H1 (cell line): ENCODE results near the gene ZNF367. TPM values are rescaled to one million over a fixed set of nuclear protein-coding genes. Genes with fewer than 3 reads are reported as not detected.

Source experiments
- CTCF ChIA-PET: fragments of 300-600 bp; sonication (Branson Sonifier 250); formaldehyde crosslinking; loops from one replicate; lab custom pipeline; 2021; ENCODE audit not compliant: partially characterized antibody; lab: Charles Lee
- POLR2A ChIA-PET: fragments of 300-600 bp; sonication (Branson Sonifier 250); formaldehyde crosslinking; loops from one replicate; lab custom pipeline; 2021; ENCODE audit warnings: inconsistent platforms; ENCODE audit not compliant: partially characterized antibody; lab: Charles Lee
- DNase-seq, 2 experiments: peaks; one replicate each; pipeline versions ENCODE4 v3.0.0 to v3.0.0-alpha.2; 2010 to 2022; ENCODE audit warnings: low spot score in 2 of 2, low read depth in 1 of 2, mixed read lengths in 1 of 2
- FAIRE-seq: peaks from 2 replicates; lab custom pipeline; 2011; peaks lifted over from hg19 to GRCh38; lab: Jason Lieb, UNC
- H2AFZ ChIP-seq: 2 replicates; pipeline ENCODE4 v1.8.1; 2012; ENCODE audit warnings: low read length, inconsistent platforms
- H2AK5ac ChIP-seq: 2 replicates; pipeline ENCODE4 v1.6.1; 2013; ENCODE audit warnings: low read depth, low read length
- H2BK120ac ChIP-seq: replicated peaks from 2 replicates; pipeline ENCODE3; 2013; ENCODE audit warnings: low read depth, low read length, inconsistent platforms
- H2BK12ac ChIP-seq: 2 replicates; pipeline ENCODE4 v1.6.1; 2013; ENCODE audit warnings: low read depth, low read length
- H2BK15ac ChIP-seq: 2 replicates; pipeline ENCODE4 v1.6.1; 2013; ENCODE audit warnings: low read length
- H2BK20ac ChIP-seq: 2 replicates; pipeline ENCODE4 v1.6.1; 2013; ENCODE audit warnings: low read length
- H2BK5ac ChIP-seq: 2 replicates; pipeline ENCODE4 v1.6.1; 2013; ENCODE audit warnings: low read depth, low read length
- H3K14ac ChIP-seq: 2 replicates; pipeline ENCODE4 v1.6.1; 2013; ENCODE audit warnings: inconsistent platforms; ENCODE audit not compliant: insufficient read length
- H3K18ac ChIP-seq: 2 replicates; pipeline ENCODE4 v1.6.1; 2013; ENCODE audit warnings: low read length; ENCODE audit errors: extremely low read depth
- H3K23ac ChIP-seq: 2 replicates; pipeline ENCODE4 v1.6.1; 2013; ENCODE audit warnings: inconsistent platforms; ENCODE audit not compliant: insufficient read length
- H3K23me2 ChIP-seq: 2 replicates; pipeline ENCODE4 v1.6.1; 2013; ENCODE audit warnings: low read depth, low read length
- H3K27ac ChIP-seq: 2 replicates; pipeline ENCODE4 v1.6.1; 2011; ENCODE audit warnings: low read depth, low read length, inconsistent platforms
- H3K27me3 ChIP-seq, 4 experiments: replicated peaks in 1 of 4; 1 replicate in 1 of 4; 2 replicates in 3 of 4; pipeline versions ENCODE4 v1.6.1 to v1.8.1; 2011 to 2013; ENCODE audit warnings: low read length in 3 of 4, mild to moderate bottlenecking in 3 of 4, inconsistent platforms in 2 of 4, mixed read lengths in 2 of 4, moderate library complexity in 1 of 4; ENCODE audit not compliant: control insufficient read depth in 3 of 4, insufficient read depth in 3 of 4; ENCODE audit errors: extremely low read depth in 1 of 4
- H3K36me3 ChIP-seq, 4 experiments: 2 replicates each; pipeline versions ENCODE4 v1.6.1 to v1.8.1; 2011 to 2013; ENCODE audit warnings: mild to moderate bottlenecking in 4 of 4, low read length in 3 of 4, moderate library complexity in 2 of 4, control low read depth in 1 of 4, inconsistent platforms in 1 of 4; ENCODE audit not compliant: insufficient read depth in 4 of 4, control insufficient read depth in 2 of 4
- H3K4ac ChIP-seq: replicated peaks from 2 replicates; pipeline ENCODE3; 2013; ENCODE audit warnings: low read length, low read depth, mixed read lengths, inconsistent platforms; ENCODE audit not compliant: insufficient read length
- H3K4me1 ChIP-seq, 4 experiments: replicated peaks in 1 of 4; 1 replicate in 1 of 4; 2 replicates in 3 of 4; pipeline versions ENCODE4 v1.6.1 to v1.8.1; 2011 to 2013; ENCODE audit warnings: low read length in 3 of 4, inconsistent platforms in 2 of 4, mixed read lengths in 1 of 4; ENCODE audit not compliant: insufficient read depth in 4 of 4, control insufficient read depth in 3 of 4
- H3K4me2 ChIP-seq, 2 experiments: 2 replicates each; pipeline versions ENCODE4 v1.6.1 to v1.8.1; 2011 to 2013; ENCODE audit warnings: low read depth in 2 of 2, low read length in 2 of 2, control low read depth in 1 of 2, inconsistent platforms in 1 of 2, mild to moderate bottlenecking in 1 of 2; ENCODE audit not compliant: insufficient read depth in 1 of 2
- H3K4me3 ChIP-seq, 4 experiments: fragments of 200-600, 300-600 bp in 1 of 4; sonication (generic), shearing (Covaris generic), sonication (Bioruptor Twin) in 1 of 4; 2 replicates each; pipeline versions ENCODE4 v1.5.1 to v1.8.1; 2011 to 2016; ENCODE audit warnings: low read length in 4 of 4, low read depth in 3 of 4, control low read depth in 2 of 4, inconsistent platforms in 2 of 4, mild to moderate bottlenecking in 2 of 4, mixed read lengths in 1 of 4, moderate library complexity in 1 of 4; ENCODE audit not compliant: insufficient read depth in 2 of 4; ENCODE audit errors: extremely low read depth in 1 of 4
- H3K56ac ChIP-seq: replicated peaks from 2 replicates; pipeline ENCODE3; 2013; ENCODE audit warnings: low read depth, mild to moderate bottlenecking, mixed read lengths, low read length, inconsistent platforms; ENCODE audit not compliant: insufficient read length
- H3K79me1 ChIP-seq: 2 replicates; pipeline ENCODE4 v1.6.1; 2013; ENCODE audit warnings: low read depth, low read length, control low read depth
- H3K79me2 ChIP-seq, 2 experiments: 2 replicates each; pipeline versions ENCODE4 v1.6.1 to v1.8.1; 2012 to 2013; ENCODE audit warnings: low read length in 2 of 2, mild to moderate bottlenecking in 2 of 2, inconsistent platforms in 1 of 2; ENCODE audit not compliant: insufficient read depth in 2 of 2, control insufficient read depth in 1 of 2
- H3K9ac ChIP-seq, 4 experiments: replicated peaks in 1 of 4; 1 replicate in 1 of 4; 2 replicates in 3 of 4; pipeline versions ENCODE4 v1.6.1 to v1.8.1; 2011 to 2013; ENCODE audit warnings: low read depth in 3 of 4, low read length in 3 of 4, control low read depth in 2 of 4, mild to moderate bottlenecking in 2 of 4, moderate library complexity in 2 of 4, inconsistent platforms in 1 of 4; ENCODE audit errors: extremely low read depth in 1 of 4
- H3K9me3 ChIP-seq, 2 experiments: 2 replicates each; pipeline versions ENCODE4 v1.6.1 to v1.8.1; 2012 to 2013; ENCODE audit warnings: mild to moderate bottlenecking in 2 of 2, moderate library complexity in 2 of 2, control low read depth in 1 of 2, inconsistent platforms in 1 of 2, low read depth in 1 of 2, low read length in 1 of 2, mixed read lengths in 1 of 2; ENCODE audit not compliant: insufficient read depth in 2 of 2
- H4K20me1 ChIP-seq, 2 experiments: replicated peaks in 1 of 2; 2 replicates each; pipeline versions ENCODE3 to v1.8.1; 2011 to 2013; ENCODE audit warnings: inconsistent platforms in 2 of 2, low read length in 2 of 2, mild to moderate bottlenecking in 1 of 2; ENCODE audit not compliant: insufficient read depth in 2 of 2, control insufficient read depth in 1 of 2
- H4K5ac ChIP-seq: 2 replicates; pipeline ENCODE4 v1.6.1; 2013; ENCODE audit warnings: low read length, low read depth, mixed read lengths, inconsistent platforms; ENCODE audit not compliant: insufficient read length
- H4K8ac ChIP-seq: 2 replicates; pipeline ENCODE4 v1.8.0; 2013; ENCODE audit warnings: mild to moderate bottlenecking, moderate library complexity, low read length, inconsistent platforms; ENCODE audit not compliant: insufficient read depth; ENCODE audit errors: extremely low read depth
- H4K91ac ChIP-seq: replicated peaks from 2 replicates; pipeline ENCODE3; 2013; ENCODE audit warnings: low read length, mixed read lengths, inconsistent platforms; ENCODE audit not compliant: insufficient read length
- ASH2L ChIP-seq: fragments of 200-600, 300-600 bp; sonication (generic); IDR thresholded peaks from one replicate; pipeline ENCODE4 v1.7.1; 2017; ENCODE audit warnings: low read length
- CREB1 ChIP-seq: IDR thresholded peaks from 2 replicates; pipeline ENCODE4 v1.6.1; 2012; ENCODE audit warnings: inconsistent platforms
- MAFK ChIP-seq: IDR thresholded peaks from 2 replicates; pipeline ENCODE4 v1.6.1; 2012; ENCODE audit warnings: low read depth, mild to moderate bottlenecking, improper control_type of control experiment, low read length
- PHF8 ChIP-seq: fragments of 200-600 bp; sonication (generic); conservative IDR thresholded peaks from 2 replicates; pipeline ENCODE4 v1.7.1; 2012; ENCODE audit warnings: low read depth, mild to moderate bottlenecking, inconsistent platforms, low read length, moderate library complexity
- RXRA ChIP-seq: IDR thresholded peaks from 2 replicates; pipeline ENCODE4 v1.6.1; 2011; ENCODE audit warnings: low read depth, mild to moderate bottlenecking, low read length, moderate library complexity; ENCODE audit not compliant: insufficient read depth
- SIN3A ChIP-seq, 2 experiments: IDR thresholded peaks in 1 of 2; conservative IDR thresholded peaks in 1 of 2; 2 replicates each; pipeline ENCODE4 v1.6.1; 2011 to 2012; ENCODE audit warnings: low read length in 2 of 2, improper control_type of control experiment in 1 of 2, low read depth in 1 of 2, mild to moderate bottlenecking in 1 of 2
- SRF ChIP-seq: IDR thresholded peaks from 2 replicates; pipeline ENCODE4 v1.6.1; 2011; ENCODE audit warnings: mild to moderate bottlenecking, low read depth, low read length, moderate library complexity
- TAF7 ChIP-seq: optimal IDR thresholded peaks from 2 replicates; pipeline ENCODE3; 2011; ENCODE audit warnings: low read depth, mild to moderate bottlenecking, inconsistent platforms, low read length, moderate library complexity, borderline replicate concordance
- TBP ChIP-seq: IDR thresholded peaks from 2 replicates; pipeline ENCODE4 v1.6.1; 2011; ENCODE audit warnings: low read depth, low read length, improper control_type of control experiment
- TEAD4 ChIP-seq: IDR thresholded peaks from 2 replicates; pipeline ENCODE4 v1.6.1; 2012; ENCODE audit warnings: low read depth, low read length, inconsistent platforms, mixed read lengths
- WGBS, 2 experiments: shearing (Covaris generic) in 1 of 2; methylation state at CpG; one replicate each; pipeline versions ENCODE4 v1.1.6 to v1.1.7; 2013 to 2015; ENCODE audit warnings: low lambda C conversion rate in 2 of 2, mixed read lengths in 2 of 2, inconsistent platforms in 1 of 2, low coverage in 1 of 2, missing lambda C conversion rate in 1 of 2; ENCODE audit not compliant: insufficient replicate concordance in 2 of 2, insufficient coverage in 1 of 2, insufficient read length in 1 of 2; ENCODE audit errors: extremely low coverage in 1 of 2, missing lambda C conversion rate in 1 of 2; 5-methylcytosine and 5-hydroxymethylcytosine counted together
- polyA plus RNA-seq, 7 experiments: library from polyadenylated mRNA; depleted of rRNA in 3 of 7; stranded (reverse) in 5 of 7; unstranded in 2 of 7; fragments of >200 nt in 5 of 7; fragments of 200-250 nt in 2 of 7; gene quantifications; 1 replicate in 5 of 7; 2 replicates in 1 of 7; 4 replicates in 1 of 7; pipeline versions ENCODE4 v1.2.1 to v1.2.3, GENCODE V29; 2011 to 2013; ENCODE audit warnings: missing spikeins in 2 of 7, mixed read lengths in 2 of 7
- total RNA-seq: library from RNA; stranded (reverse); fragmentation: NEBNext Ultra II Directional; extraction: Animal tissue kit (Norgen Biotek cat#: 25700); gene quantifications from 2 replicates; pipeline ENCODE4 v1.2.1, GENCODE V29; 2021
- TF ChIP-seq, protein P1 (sequence below): IDR thresholded peaks from 2 replicates; pipeline ENCODE4 v1.6.1; 2011; ENCODE audit warnings: low read length, improper control_type of control experiment

ZNF367 gene
- total and polyA plus RNA-seq, 2 of the 8 experiments (the other 6 are each of a cell fraction or from before 2014, with no cell fraction given) = 2.2 to 8.2 TPM

DNA sequence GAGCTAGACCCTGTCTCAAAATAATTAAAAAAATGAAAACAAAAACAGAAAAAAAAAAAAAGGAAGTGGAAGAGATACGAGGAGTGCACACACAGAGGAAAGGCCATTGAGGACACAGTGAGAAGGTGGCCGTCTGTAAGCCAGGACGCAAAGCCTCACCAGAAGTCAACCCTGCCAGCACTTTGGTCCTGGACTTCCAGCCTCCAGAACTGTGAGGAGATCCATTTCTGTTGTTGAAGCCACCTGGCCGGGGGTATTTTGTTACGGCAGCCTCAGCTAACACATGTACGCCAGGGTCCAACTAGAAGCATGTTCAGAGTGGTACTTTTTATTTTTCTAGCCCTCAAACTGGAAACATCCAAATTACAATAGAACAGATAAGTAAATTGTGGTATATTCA is 56.5 kb downstream of the ZNF367 start:
- FAIRE-seq = no peak

More for the DNA sequence above, 56.5 kb downstream of the ZNF367 start:
- ChIA-PET CTCF (interaction anchor here (0.6 to 1.3 kb wide), 3 partner anchors 10 to 490 kb away, joined by 3 to 4 read pairs (median 3); no protein-coding TSS in a partner anchor), POLR2A (interaction anchor here (1.3 kb wide), 1 partner anchor 12 kb away, joined by 4 read pairs; no protein-coding TSS in a partner anchor)
- Histone ChIP-seq H4K5ac (no peak overlapping the region), H3K4me3 (no peak overlapping the region), H2BK15ac (no peak overlapping the region), H3K14ac (no peak overlapping the region), H4K8ac (no peak overlapping the region), H3K27me3 (no peaks in the 10 kb centered on the region), H3K79me2 (no peaks in the 10 kb centered on the region), H3K56ac (no peak overlapping the region), H3K23me2 (no peaks in the 10 kb centered on the region), H4K20me1 (no peaks in the 10 kb centered on the region), H3K27ac (no peak overlapping the region), H3K9me3 (no peaks in the 10 kb centered on the region), H3K23ac (no peak overlapping the region), H2BK12ac (no peak overlapping the region), H2AFZ (no peak overlapping the region), H3K4me2 (no peak overlapping the region), H2BK5ac (no peak overlapping the region), H3K79me1 (no peaks in the 10 kb centered on the region), H2AK5ac (no peak overlapping the region), H3K9ac (no peak overlapping the region), H3K4me1 (no peaks in the 10 kb centered on the region), H4K91ac (no peak overlapping the region), H2BK120ac (no peak overlapping the region), H3K4ac (no peak overlapping the region), H2BK20ac (no peak overlapping the region), H3K36me3 (peaks cover 0 to 6% (median 0%) of the 10 kb centered on the region in 4 experiments; a peak in 2 of 8 replicates), H3K18ac (no peak overlapping the region)
- no peak for DNase-seq
- TF ChIP-seq TBP = no peak
- TF ChIP-seq CREB1 = no peak
- no peak for TF ChIP-seq TEAD4
- TF ChIP-seq TAF7 = no peak
- no peak for TF ChIP-seq SRF
- TF ChIP-seq PHF8 = no peak
- TF ChIP-seq SIN3A (conservative IDR thresholded peaks at IDR 0.05 in 1 of 2, IDR thresholded peaks at IDR 0.05 in 1 of 2; ENCODE audit: low read depth in 1 of 2, low read length in 2 of 2) = no peak
- TF ChIP-seq, protein P1, sequence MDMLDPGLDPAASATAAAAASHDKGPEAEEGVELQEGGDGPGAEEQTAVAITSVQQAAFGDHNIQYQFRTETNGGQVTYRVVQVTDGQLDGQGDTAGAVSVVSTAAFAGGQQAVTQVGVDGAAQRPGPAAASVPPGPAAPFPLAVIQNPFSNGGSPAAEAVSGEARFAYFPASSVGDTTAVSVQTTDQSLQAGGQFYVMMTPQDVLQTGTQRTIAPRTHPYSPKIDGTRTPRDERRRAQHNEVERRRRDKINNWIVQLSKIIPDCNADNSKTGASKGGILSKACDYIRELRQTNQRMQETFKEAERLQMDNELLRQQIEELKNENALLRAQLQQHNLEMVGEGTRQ = no peak
- TF ChIP-seq MAFK = no peak
- no peak for TF ChIP-seq ASH2L
- TF ChIP-seq RXRA = no peak
- WGBS, 2 experiments = 90% methylated on average over 6 of the region's 6 CpGs; no CpG with 5 or more reads in 1 of the 2 experiments
